Measurements from ENCODE around the gene TSPAN32.
A peak's percentile ranks its signal among the peaks of the same experiment; 100 is the strongest.

Gene TSPAN32

DNA sequence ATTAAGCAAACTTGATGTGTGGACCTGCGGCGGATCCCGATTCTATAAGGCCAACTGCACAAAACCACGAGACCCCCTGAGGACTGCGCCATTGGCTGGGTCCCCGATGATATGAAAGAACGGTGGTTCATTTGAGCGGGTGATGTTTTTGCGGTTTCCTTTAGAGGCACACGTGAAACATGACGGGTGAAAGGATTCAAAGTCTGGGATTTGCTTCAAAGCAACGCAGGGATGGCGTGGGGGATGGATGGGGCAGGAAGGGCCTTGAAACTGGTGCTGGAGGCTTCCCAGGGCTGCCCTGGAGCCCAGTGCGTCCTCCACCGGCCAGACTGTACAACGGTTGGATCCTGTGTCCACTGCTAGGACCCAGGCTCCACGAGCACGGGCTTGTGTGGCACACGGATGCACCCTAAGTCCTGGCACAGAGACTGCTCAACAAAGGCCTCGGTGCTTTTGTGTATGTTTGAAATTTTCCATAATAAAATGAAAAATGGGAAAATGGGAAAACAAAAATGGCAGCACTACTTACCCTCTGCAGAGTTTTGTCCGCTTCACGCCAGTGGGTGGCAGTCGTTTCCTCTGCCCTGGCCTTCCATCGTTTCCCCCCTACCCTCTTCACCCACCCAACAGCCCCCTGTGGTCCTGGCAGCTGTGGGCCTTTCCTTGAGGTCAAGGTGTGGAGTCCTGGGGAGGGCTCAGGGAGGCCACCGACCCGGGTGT is 35.1 kb upstream of the TSPAN32 start:
- no peak for DNase-seq (ENCODE audit: low read depth in 2 of 2)

DNA sequence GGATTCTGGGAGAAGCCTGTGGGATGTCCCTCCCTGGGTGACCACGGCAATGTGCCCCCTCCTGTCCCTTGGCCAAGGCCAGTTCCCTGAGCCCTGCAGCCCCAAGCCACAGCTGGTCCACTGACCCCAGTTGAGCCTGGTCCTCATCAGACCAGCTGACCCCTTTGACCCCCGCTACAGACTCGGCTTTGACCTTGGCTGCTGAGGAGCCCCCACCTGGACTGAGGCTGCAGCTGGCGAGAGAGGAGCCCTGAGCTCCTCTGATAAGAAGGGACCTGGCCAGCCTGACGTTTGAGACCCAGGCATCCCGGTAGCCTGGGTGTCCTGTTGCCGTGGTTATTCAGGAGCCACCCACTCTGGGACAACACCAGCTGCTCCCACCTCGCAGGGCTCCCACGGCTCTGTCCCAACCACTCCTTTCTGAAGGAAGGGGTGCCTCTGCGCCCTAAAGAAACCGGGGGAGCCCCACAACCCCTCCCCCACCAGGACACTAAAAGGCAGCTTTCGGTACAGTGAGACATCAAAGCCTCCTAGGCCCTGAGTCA is 34.4 kb upstream of the TSPAN32 start:
- DNase-seq (ENCODE audit: low read depth in 2 of 2) = no peak

DNA sequence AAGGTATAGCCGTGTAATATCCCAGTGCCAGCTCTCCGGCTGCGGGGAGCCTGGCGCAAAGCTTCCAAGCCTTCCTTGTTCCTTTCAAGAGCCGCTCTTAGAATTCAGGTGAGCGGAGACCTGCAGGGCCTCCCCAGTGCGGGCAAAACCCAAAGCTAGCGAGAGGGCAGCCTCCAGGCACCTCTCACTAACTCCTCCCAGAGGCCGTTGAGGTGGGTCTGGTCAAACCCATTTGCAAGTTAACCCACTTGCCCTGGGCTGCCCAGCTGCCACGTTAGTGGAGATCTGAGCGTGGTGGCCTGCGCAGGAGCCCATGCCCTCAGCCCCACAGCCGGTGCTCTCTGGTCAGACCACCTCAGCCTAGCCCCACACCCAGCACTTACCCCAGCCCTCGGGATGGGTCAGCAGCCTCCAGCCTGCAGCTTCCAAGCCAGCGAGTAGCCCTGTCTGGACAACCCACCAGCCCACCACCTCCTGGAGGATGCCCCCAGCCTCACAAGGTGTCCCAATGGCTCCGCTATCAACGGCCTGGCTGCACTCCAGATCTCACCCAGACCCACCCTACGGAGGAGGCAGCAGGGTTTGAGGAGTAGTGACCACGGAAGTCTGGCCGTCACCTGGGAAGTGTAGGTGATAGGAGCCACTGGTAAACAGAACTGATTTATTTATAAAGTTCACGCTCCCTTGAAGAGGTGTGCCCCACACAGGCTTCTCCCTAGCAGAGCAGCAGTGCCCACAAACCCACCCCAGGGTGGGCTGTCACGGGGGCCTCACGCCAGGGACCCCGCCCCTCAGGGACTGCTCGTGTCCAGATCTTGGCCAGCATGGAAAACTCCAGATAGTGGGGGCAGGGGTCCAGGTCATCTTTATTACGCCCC is 33.7 kb upstream of the TSPAN32 start:
- DNase-seq (ENCODE audit: low read depth in 2 of 2) = no peak

DNA sequence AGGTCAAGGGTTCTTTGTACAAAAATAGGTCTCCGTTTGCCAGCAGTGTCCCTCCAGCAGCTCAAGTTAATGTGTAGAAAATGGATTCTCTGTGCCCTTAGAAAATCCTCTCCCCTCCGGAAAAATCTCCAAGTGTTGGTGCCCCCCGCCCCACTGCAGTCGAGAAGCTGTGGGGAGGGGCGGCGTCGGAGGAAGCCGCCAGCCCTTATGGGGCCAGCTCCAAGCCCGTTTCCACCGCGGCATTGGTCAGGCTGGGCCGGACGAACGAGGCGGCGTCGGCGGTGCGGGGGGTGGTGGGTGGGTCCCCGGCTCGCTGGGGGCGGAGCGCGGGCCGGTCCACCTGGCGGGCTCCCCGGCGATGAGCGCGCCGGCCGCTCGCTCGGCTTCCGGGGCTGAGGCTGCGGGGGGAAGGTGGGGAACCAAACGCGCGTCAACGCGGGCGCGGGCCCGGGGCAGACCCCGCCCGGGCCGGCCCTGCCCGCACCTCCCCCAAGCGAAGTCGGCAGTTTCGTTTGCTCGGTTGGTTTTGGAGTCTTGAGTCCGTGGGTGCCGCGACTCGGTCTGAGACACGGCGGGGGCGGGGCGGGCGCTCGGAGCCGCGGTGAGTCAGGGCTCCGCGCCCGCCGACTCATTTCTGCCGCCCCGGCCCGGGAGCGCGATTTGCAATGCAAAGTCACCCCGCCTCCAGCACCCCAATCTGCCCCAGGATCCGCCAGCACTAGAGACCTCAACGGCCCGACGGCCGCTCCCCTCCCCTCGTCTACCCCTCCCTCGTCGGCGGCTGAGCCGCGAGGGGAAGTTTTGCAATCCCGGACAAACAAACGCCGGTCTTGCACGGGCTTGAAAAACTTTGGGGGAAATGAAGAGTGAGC is 32.8 kb upstream of the TSPAN32 start:
- DNase-seq (ENCODE audit: low read depth in 2 of 2) = peak; percentile 17 to 73

DNA sequence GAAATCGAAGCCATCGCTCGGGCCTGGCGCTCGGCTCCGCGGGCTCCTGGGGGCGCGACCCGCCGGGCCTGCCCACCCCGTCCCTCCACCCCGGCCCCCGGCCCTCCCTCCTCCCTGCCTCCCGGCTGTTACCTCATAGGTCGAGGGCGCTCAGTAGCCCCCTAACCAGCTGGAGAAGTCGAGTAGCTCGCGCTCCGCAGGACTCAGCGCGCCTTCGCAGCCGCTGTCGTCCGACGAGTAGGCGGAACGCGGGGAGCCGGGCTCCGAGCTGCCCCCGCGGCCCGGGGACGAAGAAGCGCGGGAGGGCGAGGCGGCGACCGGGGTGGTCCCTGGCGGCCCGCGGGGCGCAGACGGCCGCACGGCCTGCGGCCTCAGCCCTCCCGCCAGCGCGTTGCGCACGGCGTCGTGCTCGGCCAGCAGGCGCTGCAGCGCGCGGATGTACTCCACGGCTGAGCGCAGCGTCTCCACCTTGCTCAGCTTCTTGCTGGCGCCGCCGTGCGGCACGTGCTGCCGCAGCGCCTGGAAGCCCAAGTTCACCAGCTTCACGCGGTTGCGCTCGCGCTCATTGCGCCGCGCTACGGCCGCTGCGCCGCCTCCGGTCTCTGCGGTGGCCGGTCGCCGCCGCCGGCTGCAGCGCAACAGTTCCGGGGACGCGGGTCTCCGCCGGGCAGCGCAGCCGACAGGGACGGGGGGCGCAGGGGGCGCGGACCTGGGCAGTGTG is 32.1 kb upstream of the TSPAN32 start:
- no peak for DNase-seq (ENCODE audit: low read depth in 2 of 2)

DNA sequence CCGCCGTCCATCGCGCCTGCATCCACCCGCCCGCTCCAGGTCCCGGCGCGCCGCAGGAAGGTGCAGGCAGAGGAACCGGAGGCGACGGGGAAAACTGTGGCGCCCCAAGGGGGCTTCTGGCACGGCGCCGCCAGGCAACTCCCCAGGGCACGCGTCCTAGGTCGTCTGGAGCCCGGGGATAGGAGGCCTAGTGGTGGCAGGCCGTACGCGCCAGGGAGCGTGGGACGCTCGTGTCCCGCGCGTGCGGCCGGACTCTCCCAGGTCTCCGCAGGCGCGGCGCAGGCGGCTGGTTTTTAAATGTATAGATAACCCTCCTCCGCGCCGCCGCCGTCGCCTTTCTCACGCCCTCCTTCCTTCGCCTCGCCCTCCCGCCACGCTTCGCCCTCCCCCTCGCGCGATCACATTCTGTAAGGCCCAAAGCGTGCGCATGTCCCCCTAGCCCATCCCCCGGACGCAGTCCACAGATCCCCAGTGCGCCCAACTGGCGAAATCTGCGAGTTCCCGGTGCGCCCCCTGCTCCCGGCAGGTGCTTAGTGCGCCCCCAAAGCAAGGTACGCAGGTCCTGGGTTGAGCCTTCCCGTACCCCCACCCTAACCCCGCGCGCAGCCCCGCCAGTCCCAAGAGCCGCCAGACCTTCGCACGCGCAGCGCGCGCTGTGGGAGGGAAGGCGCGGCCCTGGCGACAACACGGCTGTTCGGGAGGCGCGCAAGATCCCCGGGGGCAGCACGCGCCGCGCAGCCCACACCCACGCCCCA is 31.3 kb upstream of the TSPAN32 start, which contains the start of gene ASCL2:
Gene ASCL2, minus strand, starts transcription at position 267 of the 755 bp plus-strand sequence. Its CDS starts 256 bp downstream, at position 11.
- DNase-seq (ENCODE audit: low read depth in 2 of 2) = no peak

DNA sequence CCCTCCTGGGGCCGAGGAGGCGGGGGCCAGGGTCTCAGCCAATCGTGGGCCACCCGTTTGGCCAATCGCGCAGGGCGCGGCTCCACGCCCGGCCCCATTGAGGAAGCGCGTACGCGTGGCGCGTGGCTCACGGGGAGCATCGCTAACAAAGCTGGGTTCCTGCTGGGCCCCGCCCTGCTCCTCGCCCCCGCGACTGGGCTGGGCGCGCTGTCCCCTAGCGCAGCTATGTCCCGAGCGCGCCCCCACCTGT is 30.8 kb upstream of the TSPAN32 start:
- DNase-seq (ENCODE audit: low read depth in 2 of 2) = no peak

DNA sequence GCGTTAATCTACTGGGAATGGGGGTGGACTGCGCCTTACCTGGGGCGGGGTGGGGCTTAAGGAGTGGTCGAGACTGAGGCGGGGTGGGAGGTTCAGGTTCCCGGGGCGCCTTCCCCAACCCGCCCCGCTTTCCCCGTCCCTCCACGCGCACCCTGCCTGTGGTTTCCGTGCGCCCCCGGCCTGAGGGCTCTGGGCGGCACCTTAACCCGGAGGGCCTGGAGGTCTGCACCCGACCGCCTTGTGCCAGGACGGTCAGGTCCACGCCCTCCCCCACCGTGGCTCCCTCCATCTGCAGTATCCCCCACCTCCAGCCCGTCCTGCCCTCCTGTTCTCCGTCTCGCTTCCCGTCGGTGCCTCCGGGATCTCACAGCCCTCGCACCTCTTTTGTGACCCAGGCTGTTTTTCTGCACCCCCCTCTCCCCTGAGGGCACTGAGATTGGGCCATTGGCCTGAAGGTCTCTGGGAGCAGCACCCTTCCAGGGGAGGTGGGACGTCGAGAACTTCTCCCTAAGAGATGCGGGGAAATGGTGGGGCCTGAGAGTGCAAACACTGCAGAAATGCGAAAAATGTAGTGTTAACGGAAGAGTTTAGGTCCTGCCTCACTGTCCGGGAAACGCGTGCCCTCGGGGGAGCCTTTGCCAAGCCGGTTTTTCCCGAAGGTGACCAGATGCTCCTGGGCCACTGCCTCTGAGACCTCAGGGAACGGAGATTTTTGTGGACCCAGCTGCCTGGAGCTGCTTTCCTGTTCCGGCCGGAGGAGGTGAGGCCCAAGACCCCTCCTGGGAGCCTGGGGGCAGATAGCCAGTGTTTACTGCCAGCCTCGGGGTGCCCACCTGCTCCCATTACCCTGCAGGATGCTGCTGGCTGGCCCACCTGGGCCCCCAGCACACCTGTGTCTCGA is 30.2 kb upstream of the TSPAN32 start:
- no peak for DNase-seq (ENCODE audit: low read depth in 2 of 2)

DNA sequence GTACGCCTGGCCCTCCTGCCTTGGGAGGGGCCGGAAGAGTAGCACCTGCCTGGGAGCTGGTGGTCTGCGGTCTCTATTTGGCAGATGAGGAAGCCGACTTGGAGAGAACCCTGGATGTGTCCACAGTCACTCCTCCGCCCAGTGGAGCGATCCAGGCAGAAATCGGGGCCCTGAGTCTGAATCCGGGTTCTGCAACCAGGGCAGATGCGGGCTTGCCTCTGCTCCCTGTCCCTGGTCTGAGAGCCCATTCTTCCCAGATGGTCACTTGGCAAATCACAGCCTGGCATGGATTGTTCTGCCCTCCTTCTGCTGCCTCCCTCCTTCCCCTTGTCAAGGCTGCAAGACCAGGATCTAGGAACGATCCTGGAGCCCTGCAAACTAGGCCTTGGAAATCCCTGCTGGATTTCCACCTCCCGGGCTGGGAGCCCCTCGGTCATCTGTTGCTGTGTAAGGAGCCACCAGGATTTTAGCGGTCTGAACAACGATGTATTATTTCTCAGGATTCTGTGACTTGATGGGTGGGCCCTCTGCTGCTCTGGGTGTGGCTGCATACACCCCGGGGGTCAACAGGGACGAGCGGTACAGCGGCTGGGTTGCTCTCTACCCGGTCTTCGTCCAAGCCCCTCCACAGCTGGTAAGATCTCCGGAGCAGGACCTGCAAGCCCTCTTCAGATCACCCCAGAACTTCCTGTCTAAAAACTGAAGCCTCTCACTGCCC is 29.4 kb upstream of the TSPAN32 start:
- no peak for DNase-seq (ENCODE audit: low read depth in 2 of 2)

DNA sequence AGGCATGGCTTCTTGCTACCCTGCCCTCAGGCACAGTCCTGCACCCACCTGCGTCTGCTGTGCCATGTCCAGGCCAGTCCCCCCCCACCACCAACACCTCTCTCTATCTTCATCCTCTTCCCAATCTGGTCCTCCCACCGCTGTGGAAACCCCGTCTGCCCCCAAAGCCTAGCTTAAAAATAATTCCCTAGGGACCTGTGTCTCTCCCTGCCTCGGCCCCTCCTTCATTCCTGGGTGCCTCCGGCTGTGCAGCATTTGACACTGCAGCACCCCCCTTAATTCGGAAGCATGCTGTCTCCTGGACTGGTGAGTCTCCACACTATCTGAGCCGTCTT is 28.9 kb upstream of the TSPAN32 start:
- no peak for DNase-seq (ENCODE audit: low read depth in 2 of 2)

DNA sequence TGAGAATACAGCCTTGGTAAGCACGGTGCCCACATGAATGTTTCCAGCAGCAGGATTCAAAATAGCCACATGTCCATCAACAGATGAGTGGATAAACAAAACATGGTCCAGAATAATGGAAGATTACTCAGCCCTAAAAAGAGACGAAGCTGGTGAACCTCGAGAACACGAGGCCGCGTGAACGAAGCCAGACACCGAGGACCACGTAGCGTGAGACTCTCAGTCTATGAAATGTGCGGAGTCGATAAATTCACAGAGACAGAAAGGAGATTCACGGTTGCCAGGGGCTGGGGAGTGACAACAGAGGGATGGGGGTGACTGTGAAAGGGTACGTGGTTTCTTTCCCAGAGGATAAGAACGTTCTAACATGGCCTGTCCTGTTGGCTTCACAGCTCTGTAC is 28.5 kb upstream of the TSPAN32 start:
- no peak for DNase-seq (ENCODE audit: low read depth in 2 of 2)

DNA sequence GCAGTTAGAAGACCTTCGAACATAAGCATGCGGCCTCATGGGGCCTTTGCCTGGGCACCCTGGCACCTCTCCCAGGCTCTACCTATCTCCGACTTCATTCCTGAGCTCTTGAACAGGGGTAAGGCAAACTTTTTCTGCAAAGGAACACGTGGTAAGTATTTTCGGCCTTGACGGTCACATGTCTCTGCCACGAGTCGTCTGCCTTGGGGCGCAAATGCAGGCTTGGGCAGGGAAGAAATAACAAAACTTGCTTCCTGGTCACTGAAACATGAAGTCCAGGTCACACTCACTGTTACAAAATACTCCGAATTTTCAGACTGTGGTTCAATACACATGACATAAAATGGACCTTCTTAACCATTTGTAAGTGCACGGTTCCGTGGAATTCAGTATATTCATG is 28.0 kb upstream of the TSPAN32 start:
- no peak for DNase-seq (ENCODE audit: low read depth in 2 of 2)

DNA sequence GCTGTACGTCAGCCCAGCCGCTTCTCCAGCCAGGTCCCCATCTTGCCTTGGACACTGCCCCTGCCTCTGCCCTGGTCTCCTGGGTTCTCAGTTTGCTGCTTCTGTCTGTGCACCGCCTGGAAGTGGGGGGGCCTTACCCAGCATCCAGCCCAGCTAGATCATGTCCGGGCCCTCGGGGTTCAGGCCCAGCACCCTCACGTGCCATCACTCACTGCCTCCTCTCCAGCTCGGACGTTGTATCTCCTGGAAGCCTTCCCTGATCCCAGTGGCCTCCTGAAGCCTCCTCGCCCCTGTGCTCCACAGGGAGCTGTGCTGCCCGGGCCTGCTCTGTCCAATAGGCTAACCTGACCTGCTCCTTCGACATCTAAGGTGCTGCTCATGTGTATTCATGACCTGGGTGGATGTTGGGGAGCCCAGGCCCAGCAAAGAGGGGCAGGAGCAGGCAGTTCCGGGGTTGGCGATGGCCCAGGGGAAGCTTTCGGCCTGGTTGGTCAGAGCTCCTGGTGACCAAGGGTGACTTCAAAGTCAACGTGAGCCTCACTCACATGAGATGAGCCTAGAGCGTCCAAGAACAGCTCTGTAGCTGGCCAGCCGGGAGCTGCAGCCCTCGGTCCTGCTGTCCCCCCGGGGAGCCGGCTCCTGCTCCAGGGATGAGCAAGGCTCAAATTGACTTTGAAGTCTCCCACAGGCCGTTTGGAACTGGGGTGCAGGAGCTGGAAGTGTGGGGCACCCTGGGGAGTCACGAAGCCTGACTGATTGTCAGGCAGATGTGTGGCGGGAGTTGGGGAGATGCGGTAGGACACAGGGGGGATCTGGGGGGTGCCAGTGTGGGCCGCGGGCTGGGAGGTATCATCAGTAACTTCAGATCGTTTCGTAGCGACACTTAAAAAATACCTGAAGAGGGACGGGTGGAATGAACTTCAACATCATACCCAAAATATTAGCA is 26.2 kb upstream of the TSPAN32 start:
- no peak for DNase-seq (ENCODE audit: low read depth in 2 of 2)

DNA sequence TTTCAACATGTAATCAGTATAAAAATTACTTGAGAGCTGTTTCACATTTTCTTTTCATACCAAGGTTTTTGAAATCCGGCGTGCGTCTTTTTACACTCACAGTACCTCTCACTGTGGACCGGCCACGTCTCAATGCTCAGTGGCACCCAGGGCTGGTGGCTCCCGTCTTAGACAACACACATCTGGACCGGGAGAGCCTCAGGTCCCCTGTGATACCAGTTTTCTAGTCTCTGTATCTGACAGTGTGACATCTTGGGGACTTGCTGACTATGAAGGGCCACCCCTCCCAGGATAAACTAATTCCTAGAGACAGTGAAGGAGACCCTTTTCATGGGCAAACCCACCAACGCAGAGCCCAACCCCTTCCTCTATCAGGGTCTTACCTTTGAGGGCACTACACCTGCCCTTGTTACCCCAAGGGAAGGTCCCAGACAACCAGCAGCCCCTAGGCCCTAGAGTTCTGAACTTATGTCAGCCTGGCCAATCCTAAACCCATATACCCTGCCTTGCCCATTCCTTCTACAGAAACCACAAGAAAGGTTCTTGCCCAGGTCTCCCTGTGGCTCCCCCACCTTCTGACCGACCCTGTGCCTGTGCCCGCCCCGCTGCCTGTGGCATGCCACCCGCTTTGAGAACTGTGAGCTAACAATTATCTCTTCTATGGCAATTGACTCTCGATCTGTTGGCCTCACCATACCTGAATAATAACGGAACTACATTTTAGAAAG is 25.4 kb upstream of the TSPAN32 start:
- DNase-seq (ENCODE audit: low read depth in 2 of 2) = no peak

DNA sequence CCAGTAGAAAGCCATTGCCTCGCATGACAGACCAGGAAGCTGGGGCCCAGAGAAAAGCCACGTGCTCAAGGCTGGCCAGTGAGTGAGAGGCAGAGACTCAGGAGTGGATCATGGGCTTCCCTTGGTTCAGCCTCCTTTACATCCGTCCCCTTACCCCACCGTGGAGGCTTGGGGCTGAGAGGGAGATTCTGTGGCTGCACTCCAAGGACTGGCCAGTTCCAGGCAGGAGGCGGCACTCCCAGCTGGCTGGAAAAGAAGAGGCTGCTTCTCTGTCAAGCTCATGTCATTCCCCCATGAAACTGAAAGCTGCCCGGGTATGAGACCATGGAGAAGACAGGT is 24.8 kb upstream of the TSPAN32 start:
- no peak for DNase-seq (ENCODE audit: low read depth in 2 of 2)

DNA sequence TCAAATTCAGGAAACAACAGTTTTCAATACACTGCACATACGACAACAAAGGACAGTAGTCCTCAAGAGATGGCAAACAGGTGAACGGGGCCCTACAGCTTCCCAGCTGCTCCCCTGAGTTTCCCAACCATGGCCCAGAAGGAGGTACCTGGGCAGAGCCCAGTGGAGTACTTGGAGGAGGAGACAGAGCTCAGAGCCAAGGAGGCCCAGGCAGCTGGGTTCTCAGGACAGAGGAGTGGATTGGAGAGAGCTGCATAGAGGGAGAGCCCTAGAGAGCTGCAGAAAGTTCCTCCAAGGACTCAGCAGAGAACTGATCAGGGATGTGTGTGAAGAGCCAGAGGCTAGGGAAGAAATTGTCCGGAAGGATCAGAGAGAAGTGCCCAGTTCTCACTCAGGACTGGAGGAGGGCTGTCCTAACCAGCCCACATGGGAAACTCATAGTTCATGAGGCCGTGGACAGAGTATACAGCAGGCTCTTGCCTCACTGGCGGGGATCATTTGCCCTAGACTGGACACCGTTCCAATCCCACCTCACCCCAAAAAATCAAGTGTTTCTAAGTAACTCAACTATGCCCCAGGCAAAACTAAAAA is 23.8 kb upstream of the TSPAN32 start:
- DNase-seq (ENCODE audit: low read depth in 2 of 2) = no peak

DNA sequence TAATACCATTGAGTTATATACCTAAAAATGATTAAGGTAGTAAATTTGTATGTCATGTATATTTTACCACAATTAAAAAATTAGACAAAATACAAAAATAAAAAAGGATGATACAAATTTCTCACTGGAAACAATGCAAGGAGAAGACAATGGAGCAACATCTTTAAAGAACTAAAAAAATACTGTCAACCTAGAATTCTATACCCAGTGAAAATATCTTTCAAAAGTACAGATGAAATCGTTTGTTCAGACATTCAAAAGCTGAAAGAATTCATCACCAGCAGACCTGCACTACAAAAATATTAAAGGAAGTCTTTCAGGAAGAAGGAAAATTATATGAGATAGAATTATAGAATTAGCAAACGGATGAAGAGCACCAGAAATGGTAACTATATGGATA is 21.6 kb upstream of the TSPAN32 start:
- DNase-seq (ENCODE audit: low read depth in 2 of 2) = no peak
